Activated naive CD4-positive, alpha-beta T cell (primary cell): Measurements from ENCODE around the gene GREB1L.
"Not testable (repeated sequence)": the region's sequence is repeated elsewhere in the genome, so short reads cannot be mapped to it uniquely, and the experiment has no call there.

ENCODE experiments used
- DNase-seq, 4 experiments: peaks; one replicate each; lab custom pipeline; 2025; lab: John Stamatoyannopoulos, UW

Gene GREB1L

DNA sequence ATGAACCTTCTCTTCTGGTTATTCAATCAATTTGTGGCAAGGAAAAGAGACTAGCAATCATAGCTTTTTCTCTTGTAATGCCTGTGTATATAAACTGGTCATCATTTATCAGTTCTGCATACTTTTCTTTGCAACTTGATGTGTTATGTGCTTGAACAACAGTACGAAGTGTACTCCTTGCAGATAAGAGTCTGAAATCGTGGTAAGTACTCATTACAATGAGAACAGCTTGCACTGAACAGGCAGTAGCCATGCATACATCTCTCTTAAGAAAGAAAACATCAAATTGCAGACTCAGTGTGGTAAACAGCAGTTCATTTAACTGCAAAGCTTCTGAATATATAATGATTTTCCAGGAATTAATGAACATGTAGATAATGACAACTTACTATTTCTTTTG is 64.3 kb downstream of the GREB1L start:
- no peak for DNase-seq

GRCh38 chr18:21307578-21307977 is 65.5 kb downstream of the GREB1L start:
- no peak for DNase-seq

- no peak for DNase-seq
Measured at GRCh38 chr18:21309248-21309647, 67.2 kb downstream of the GREB1L start.

- DNase-seq = not testable (repeated sequence)
Measured at GRCh38 chr18:21311980-21312379, 69.9 kb downstream of the GREB1L start.

DNA sequence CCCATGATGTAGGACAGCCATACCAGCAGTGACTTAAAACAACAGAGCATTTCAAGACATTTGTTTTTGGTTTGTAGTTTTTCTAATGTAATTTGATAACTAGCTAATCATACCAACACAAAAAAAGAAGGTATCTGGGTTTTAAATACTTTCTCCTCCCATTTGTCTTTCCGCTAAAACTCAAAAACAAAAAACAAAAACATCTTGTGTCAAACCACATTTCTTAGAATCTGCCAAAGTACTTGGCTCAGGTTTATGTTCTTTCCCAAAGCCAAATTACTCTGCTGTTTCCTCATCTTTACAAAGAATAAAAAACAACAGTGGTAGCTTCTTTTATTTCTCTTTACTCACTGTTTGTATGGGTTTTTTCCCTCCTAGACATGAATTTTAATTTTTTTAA is 71.5 kb downstream of the GREB1L start:
- DNase-seq = no peak

GRCh38 chr18:21314724-21315123 is 72.7 kb downstream of the GREB1L start:
- DNase-seq = no peak

DNA sequence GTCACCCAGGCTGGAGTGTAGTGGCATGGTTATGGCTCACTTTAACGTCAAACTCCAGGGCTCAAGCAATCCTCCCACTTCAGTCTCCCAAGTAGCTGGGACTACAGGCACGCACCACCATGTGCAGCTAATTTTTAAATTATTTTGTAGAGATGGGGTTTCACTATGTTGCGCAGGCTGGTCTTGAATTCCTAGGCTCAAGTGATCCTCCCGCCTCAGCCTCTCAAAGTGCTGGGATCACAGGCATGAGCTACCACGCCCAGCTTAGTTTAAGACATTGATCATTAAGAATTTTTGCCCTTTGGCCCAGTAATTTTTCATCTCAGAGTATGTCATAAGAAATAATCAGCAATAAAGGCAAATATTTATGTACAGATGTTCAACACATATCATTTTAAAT is 73.1 kb downstream of the GREB1L start:
- not testable (repeated sequence) for DNase-seq

- DNase-seq = no peak
Measured at GRCh38 chr18:21315741-21316197, 73.7 kb downstream of the GREB1L start.

DNA sequence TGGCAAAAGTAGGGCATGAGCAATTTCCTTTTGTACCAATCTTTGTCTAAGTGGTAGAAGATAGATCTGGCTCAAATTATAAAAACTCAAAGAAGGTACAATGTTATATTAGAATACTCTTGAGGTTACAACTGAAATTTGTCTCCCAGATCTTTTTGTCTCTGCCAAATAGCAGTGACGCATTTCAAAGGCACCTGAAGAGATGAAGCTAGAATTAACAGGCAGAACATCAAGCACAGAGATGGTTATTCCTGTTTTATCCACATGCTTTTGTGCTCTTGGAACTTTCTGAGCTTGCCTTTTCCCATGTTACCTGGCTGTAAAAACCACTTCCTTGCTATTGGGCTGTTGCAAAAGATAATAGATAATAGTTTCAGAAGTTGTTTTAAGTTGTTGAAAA is 74.3 kb downstream of the GREB1L start:
- DNase-seq = no peak

DNA sequence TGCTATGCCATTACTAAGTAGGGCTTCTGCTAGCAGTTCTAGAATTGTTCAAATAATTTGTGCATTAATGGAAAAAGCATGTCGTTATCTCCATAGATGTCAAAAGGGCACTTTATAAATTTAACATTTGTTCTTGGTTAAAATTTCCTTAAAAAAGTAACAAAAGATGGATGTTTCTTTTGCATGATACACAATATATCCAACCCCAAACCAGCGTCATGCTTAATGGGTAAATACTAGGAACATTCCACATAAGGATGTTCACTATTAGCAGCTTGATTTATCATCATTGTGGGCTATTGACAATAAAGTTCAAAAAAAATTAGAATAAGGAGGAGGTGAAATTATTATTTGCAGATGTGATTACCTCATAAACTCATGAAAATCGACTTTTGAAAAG is 79.7 kb downstream of the GREB1L start:
- no peak for DNase-seq

DNA sequence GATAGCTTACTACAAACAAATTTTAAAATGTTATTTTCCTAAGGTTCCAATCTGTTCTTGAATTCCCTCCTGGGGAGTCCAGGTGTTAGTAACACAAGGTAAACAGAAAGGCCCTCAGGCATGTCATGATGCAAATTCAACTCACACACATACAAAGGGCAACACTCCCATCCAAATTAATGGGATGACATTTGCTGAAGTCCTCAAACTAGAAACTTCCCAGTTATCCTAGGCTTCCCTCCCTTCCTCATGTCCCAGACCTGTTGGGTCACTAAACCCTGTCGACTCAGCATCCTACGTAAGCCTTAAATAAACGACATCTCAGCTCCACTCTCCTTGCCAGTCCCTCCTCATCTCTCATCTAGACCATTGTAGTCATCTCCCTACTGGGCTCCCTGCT is 85.1 kb downstream of the GREB1L start:
- no peak for DNase-seq

DNA sequence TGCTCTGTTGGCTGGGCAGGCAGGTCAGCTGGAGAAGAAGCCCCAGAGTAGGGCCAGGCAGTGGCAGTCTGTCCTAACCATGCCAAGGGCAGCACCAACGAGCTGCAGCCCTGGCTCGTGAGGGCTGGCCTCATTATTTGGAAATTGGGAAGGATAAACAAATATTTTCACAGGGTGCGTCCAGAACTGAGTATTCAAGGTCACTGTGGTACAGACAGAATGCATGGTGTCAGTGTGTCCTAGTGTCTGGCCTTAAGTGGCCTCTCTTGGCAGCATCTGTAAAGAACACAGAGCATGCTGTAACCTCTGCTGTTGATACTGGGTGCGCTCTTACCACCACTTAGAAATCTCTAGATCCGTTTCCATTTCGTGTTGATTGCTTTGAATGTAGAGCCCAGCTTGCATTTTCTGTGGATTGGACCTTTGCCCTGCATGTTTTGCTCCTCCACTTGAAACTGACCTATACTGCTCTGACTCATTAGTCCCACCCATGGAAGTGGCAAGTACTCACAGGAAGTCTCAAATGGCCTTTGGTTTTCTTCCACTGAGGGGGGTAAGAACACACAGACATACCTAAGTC is 88.2 kb downstream of the GREB1L start:
- no peak for DNase-seq

- DNase-seq = no peak
Measured at GRCh38 chr18:21331065-21331464, 89.0 kb downstream of the GREB1L start.

DNA sequence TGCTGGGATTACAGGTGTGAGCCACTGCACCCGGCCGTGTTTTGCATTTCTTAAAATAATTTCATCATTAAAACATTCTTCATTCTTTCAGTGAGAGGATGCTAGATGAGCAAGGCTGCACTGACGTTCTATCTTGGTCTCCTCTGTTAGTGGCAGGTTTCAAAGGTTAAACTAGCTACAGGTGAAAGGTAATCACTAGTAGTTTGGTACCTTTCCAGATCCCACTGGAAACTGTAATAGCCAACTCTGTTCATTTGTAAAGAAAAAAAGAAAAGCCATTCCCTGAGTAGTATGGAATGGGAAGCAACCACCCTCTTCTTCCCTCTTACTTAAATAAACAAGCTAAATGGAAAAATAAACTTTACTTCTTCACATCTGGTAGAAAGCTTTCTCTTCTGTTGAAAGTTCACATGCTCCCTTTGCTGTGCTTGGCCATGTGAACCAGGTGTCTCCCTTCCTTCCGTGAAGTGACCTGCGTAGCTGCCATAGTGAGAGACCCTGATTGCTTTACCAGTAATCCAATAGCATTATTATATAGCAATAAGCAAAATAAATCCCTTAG is 94.0 kb downstream of the GREB1L start:
- no peak for DNase-seq

DNA sequence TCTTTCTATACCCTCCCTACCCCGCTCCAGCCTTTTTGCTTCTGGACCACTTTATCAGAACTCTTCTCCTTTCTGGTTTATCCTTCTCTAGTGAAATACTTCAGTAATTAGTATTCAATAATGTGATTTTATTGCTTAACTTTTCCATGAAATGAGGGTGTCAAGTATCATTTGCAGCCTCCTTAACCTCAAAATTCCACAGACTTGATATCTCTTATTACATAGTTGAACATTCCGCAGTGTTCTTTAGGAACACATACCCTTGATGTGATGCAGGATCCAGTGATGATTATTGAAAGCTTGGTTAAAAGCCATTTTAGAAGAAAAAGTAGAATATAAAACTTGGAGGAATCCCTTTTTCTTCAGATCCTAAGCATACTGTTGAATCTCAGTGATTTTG is 94.8 kb downstream of the GREB1L start:
- DNase-seq = no peak

DNA sequence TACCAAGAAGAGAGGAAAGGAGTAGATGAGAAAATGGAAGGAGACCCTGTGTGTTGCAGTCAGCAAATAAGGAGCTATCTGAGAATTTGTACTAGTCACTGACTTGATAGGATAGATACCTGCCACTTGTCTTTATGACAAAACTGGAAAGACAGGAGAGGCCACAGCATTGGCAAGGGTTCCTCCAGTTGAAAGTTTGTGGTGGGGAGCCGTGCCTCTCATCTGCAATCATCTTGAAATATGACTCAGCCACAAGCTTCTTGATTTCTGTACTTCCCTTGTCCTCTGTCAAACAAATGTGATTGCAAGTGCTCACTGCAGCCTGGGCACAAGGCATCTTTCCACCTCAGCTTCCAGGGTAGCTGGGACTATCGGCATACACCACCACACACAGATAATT is 99.1 kb downstream of the GREB1L start:
- no peak for DNase-seq

- no peak for DNase-seq
Measured at GRCh38 chr18:21342372-21342771, 100.3 kb downstream of the GREB1L start.

DNA sequence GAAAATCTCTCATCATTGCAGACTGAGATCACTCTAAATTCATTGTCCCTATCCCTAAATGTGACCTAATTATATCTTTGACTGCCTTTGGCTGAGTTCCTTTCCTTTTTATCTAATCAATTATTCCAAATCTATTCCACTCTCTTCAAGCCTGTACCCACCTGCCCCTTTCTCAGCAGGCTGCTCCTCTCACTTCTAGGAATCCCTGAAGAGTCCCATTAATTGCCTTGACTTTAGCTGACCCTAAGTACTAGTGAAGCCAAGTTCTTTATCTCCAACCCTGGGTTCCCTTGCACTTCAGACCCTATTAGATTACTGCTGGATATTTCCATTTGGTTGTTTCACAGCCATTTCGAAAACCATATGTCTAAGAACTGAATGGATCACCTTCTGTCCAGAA is 102.8 kb downstream of the GREB1L start:
- no peak for DNase-seq

DNA sequence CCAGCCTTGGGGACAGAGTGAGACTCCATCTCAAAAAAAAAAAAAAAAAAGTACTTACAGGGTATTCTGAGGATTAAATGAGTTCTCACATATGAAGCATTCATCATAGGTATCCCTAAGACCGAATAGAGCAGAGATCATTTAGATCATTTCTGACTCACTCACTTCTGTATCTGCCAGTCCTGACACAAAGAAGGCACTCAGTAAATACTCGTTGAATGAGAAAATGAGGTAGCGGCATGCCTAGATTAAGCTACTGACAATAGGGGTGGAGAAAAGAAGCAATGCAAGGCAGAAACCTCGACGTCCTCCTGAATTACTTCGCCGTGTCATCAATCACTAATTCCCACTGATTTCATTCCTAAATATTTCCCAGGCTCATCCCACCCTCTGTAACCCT is 103.8 kb downstream of the GREB1L start:
- no peak for DNase-seq

DNA sequence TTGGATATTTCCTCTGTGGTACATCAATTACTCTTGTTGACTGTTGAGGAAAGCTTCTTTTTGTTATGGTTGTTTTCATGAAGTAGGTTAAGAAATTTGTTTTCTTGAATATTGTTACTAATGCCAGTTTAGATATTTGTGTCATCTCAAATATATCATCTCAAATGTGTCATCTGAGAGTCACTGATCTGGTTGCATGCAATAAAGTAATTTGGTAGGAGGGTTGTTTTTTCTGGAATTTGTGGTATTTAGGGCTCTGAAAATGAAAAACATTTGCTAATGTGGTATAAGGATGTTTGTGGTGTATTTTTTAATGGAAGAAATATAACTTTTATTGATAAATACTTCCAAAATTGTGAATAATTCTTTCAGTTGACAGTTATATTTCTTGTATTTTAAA is 117.7 kb downstream of the GREB1L start:
- no peak for DNase-seq

DNA sequence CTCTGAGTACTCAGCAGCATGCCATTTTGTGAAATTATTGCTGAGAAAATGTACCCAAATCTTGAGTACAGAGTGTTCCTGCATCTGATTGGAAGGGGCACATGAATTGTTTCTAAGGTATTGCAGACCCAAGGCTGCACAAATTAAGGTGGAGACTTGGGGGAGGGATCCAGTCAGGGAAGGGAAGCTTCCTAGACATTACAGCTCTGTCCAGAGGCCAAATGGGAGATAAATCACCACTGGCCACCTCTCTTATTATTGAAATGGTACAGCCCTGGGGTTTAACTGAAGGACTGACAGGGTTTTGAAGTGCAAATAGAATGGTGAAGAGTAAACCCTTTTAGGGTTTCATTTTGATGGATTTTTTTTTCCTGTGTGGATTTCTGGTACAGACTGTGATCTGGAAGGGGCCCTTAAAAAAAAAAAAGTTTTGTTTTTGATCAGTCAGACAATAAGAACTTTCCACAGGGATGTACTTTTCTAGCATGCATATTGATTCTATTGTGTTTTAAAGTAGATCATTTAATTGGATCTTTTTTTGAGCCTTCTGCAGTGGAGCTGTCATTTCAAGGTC is 119.4 kb downstream of the GREB1L start:
- no peak for DNase-seq

GRCh38 chr18:21362831-21363230 is 120.8 kb downstream of the GREB1L start:
- no peak for DNase-seq

DNA sequence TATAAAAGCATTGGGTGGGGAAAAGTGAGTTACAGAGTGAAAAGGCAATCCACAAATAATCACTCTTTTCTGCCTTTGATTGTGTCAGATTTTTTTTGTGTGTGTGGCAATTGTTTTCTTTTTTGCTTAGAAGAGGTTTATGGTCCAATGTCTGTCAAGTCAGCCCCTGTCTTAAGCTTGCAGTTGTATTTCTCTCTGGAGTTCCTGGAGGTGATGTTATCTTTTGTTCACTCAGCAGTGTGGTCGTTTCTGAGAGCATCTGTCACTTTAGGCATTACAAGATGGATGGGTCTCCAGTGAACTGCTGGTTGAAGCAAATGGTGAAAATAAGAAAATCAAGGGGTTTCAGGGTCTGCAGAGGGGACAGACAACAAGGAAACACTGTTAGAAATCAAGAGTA is 121.3 kb downstream of the GREB1L start:
- no peak for DNase-seq

GRCh38 chr18:21364471-21364870 is 122.4 kb downstream of the GREB1L start:
- DNase-seq = no peak
